ENCODE results near the gene LAPTM5.

LAPTM5 gene

DNA sequence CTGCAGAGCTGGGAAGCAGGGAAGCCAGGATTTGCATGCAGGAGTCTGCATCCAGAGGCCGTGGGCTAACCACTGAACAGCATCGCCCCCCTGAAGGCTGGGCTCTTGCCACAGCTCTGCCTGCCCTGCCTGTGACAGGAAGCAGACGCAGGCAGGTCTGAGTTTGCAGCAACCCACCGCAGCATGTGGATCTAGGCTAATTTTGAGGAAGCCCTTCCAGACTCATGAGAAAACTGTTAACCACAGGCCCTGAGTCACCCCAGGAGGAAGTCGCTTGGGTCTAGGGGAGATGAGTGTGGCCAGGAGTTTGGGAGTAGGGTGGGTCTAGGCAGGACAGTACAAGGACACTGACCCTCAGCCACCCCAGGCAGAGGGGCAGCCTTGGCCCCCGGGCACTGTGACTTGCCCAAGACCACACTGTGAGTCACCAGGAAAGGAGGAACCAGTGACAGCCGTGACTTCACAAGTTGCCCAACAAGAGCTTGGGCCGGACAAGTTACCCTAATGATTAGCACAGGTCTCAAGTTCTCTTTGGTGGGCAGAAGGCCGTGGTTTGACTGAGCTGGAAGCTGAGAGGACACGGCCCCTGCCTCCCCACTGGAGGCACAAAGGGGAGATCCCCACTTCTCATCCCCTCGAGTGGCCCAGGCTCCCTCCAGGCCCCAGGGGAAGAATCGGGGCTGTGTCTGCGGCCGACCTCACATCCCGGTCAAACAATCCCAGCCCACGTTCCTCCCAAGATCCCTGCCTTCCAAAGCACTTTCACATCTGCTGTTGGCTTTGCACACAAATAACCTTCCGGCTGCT, 826 bp downstream of the LAPTM5 start:
- peak in 26 of 51 donors; percentile 14 to 67 (median 39) for DNase-seq

- no peak for DNase-seq
These were observed 1.4 kb downstream of the LAPTM5 start for GRCh38 chr1:30756206-30756544.

GRCh38 chr1:30755746-30756145, 1.8 kb downstream of the LAPTM5 start:
- no peak for DNase-seq

- DNase-seq: no peak
These were observed 2.2 kb downstream of the LAPTM5 start for GRCh38 chr1:30755334-30755733.

- no peak for DNase-seq
These were observed 2.8 kb downstream of the LAPTM5 start for GRCh38 chr1:30754684-30755171.

DNA sequence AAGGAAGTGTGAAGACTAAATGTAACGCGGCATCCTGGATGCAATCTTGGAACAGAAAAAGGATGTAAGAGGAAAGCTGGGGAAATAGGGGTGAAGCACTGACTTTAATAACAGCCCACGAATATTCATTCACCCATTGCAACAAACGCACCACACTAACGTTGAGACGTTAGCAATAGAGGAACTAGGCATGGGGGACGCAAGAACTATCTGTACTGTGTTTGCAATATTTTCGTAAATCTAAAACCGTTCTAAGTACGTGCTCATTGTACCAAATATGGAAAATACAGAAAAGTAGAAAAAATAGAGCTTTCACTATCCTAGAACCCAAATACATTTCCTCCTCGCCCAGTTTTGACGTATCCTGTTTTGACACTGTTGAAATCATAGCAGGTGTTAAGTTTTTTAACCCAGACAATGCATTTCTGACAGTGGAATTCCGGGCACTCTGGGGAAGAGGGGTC, 3.9 kb downstream of the LAPTM5 start:
- no peak for DNase-seq

DNA sequence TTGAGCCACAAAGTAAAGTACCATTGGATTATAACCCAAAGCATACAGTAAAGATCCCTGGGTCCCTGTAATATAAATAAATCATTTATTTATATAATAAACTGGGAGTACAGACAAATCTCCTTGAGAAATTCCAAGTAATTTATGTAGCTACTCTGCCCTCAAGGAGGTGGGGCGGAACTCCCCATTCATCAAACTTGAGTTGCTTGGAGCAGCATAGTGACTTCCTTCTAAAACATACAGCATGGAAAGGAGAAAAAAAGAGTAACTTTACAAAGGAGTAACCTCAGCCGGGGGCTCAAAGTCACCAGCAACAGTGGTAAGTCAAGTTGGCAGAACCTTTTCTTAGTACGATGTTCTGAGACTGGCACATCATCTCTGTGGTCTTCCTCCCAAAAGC, 4.5 kb downstream of the LAPTM5 start:
- no peak for DNase-seq

DNA sequence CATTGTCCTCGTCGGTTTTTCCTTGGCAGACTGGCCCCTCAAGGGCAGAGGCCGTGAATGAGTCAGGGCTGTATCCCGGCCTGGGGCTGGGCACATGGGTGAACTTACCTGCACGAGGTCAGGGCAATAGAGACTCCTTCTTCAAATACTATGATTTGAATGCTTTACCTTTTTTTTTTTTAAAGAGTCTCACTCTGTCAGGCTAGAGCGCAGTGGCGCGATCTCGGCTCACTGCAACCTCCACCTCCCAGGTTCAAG, 5.0 kb downstream of the LAPTM5 start:
- DNase-seq: no peak

GRCh38 chr1:30751830-30752650, 5.5 kb downstream of the LAPTM5 start:
- DNase-seq: no peak

GRCh38 chr1:30750731-30751291, 6.8 kb downstream of the LAPTM5 start:
- DNase-seq: no peak

DNA sequence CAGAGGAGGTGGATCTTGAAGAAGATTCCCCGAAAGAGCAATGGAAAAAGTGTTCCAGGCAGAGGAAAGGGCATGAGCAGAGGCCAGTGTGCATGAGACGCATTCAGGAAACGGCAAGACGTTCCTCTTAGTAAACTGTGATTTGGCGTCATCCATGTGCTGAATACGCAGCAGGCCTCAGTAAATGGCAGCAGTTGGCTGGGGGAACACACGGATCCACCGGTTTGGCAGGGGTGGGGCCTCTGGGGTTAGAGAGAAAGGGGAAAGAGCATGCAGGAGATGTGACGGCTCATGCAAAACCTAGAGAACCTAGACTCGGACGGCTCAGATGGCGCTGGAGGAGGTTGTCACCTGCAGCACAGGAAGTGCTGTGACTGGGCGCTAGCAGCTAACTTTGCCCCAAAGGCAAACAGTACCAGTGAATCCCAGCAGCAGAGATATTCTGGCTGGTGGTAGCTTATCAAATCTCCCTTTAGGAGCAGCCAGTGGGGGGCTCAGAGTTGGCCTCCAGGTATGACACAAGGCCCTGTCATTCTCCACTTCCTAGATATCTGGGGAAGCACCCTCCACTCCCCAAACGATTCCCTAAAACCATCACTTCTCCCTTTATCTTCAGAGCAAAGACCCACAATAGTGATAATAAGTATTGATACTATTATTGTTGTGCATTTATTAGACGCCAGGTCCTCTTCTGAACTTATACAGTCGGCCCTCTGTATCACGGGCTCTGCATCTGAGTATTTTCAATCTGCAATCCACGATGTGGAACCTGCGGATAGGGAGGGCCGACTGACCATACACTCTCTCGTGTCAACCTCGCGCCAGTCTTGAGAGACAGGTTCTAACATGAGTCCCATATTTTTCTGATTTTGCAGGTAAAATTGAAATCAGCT, 7.6 kb downstream of the LAPTM5 start:
- peak in 2 of 51 donors; percentile 24 to 41 for DNase-seq

DNA sequence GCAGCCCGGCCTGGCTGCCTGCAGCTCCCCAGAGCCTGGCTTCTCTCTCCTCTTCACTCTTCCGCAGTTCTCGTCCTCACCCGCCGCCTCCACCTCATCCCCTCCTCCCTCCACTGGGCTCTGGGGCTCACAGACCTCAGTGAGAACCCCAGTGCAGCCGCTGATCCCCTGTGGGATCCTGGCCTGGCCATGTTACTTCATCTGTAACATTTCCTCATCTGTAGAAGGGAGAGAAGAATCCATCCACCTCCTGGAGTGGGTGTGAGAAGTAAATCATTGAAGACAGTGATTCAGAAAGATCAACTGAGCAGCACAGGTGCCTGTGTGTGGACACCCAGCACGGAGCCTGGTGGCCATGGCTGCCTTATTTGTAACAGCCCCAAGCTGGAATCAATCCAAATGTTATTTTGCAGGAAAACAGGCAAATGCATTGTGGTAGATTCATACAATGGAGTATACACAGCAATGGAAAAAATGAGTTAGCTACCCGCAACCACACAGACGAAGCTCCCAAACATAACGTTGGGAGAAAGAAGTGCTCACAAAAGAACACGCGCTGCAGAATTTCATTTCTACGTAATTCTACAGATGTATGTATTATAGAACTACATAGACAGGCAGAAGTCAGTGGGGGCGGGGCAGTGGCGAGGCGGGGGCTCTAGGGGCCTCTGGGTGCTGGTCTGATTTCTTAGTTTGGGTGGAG, 8.7 kb downstream of the LAPTM5 start:
- peak in 14 of 51 donors; percentile 10 to 81 (median 40) for DNase-seq

GRCh38 chr1:30748098-30748698, 9.4 kb downstream of the LAPTM5 start:
- peak in 23 of 51 donors; percentile 10 to 78 (median 45) for DNase-seq

DNA sequence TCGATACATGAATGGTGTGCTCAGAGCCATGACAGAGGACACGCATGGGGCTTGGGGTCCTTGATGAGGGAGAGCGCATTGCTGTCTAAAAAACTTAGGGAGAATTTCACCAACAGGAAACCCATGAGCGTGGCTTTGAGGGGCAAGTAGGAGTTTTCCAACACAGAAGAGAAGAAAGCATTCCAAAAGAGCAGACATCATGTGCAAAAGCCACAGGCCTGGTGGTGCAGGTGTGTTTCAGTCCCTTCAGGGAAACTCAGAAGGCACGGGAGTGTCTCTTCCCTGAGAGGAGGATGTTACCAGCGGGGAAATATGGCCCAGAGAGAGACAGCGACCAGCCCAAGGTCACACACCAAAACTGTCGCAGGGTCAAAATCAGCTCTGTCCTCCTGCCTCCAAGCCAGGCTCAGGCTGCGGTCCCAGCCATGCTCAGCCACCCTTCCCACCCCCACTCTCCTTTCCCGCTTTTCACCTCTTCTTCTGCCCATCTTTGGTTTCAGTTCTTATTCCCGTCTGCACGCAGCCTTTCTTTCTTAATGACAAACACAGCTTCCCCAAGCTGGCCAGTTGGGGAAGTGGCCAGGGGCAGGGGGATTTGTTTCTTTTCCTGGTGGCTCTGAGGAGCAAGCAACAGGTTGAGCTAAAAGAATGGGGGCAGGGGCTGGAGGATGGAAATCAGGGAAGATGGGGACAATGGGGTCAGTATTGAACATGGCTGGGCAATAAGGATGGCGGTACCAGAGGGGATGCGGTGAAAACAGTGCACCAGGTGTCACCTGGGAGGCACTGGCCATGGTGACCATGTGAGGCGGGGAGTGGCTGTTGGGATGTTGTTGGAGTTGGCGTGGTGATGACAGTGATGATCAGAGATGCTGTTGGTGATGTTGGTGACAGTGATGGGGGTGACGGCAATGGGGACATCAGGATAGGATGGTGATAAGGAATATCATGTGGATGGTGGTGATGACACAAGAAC, 10.3 kb downstream of the LAPTM5 start:
- peak in 3 of 51 donors; percentile 12 to 33 (median 28) for DNase-seq

- no peak for DNase-seq
These were observed 11.2 kb downstream of the LAPTM5 start for GRCh38 chr1:30746212-30747032.

- no peak for DNase-seq
These were observed 11.8 kb downstream of the LAPTM5 start for GRCh38 chr1:30745834-30746208.

DNA sequence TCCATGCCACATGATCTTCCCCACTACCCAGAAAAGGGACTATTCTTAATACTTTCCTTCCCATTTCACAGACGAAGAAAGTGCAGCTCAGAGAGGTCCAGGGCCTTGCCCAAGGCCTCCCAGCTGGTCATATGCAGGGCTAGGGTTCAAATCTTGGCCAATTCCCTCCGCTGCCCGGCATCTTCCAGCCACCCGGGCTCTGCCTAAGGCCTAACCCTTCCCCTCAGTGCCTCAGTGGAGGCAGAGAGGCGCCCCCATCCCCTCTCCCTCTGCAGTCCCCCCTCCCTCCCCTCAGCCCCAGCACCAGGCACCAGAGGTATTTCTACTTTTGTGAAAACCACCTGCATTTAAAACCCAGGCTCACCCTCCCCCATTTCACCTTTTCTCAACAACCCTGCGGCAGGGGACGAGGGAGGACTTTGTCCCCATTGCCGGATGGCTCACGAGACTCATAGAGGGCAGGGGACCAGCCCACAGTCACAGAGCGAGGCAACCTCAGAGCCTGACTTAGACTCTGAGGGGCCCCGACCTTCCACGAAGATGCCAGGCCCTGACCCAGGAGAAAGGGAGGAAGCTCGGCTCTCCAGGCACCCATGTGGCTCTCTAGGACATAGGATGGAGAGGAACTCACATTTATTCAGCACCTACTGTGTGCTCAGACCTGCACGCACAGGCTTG, 12.3 kb downstream of the LAPTM5 start:
- no peak for DNase-seq

All from hypothalamus (tissue), 51 donors.